ENCODE measurements around the gene NPC1L1. TPM values are rescaled to one million over a fixed set of nuclear protein-coding genes. Genes with fewer than 3 reads are reported as not detected.

NPC1L1 gene
- total RNA-seq, 1 experiment from 2014 or later, result not detected

DNA sequence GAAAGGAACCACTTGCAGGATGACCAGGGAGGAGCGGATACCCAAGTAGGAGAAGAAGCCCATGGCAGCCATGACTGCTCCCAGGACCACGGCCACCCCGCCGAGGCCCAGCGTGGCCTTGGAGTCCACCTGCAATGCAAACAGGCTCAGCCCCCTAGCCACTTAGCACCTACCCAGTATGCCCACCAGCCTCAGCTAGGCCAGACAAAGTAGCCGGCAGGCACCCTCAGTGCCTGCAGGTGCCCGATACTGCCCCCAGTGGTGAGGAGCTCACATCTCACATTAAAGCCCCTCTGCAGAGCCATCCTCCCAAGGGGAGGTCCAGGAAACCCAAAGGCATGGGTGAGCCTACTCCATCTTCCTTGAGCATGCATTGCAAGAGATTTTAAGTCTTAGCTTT, 6.6 kb downstream of the NPC1L1 start:
- Histone ChIP-seq H3K9me3 (replicated peaks) (no peaks in the 10 kb centered on the region), H3K4me3 (no peak overlapping the region), H3K4me1 (no peaks in the 10 kb centered on the region), H3K36me3 (no peaks in the 10 kb centered on the region), H3K27ac (no peak overlapping the region), H3K27me3 (no peaks in the 10 kb centered on the region)
- peak; percentile 61 to 70 for DNase-seq

DNA sequence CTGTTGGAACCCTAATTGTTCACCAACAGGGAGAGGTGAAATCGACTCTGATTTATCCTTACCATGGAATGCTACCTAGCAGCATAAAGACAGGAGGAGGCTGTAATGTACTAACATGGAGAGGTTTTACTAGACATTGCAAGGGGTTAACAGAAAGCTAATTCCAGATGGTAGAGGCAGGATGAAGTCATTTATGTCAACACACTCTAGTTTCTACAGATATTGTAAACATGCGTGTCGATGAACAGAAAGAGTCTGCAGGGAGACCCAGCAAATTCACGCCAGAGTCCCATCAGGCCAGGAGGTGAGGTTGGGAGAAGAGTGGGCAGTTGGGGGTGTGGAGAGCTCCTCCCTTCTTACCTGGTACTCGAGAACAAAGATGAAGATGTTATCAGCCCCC, 7.0 kb downstream of the NPC1L1 start:
- no peak for DNase-seq
- no peaks in the 10 kb centered on the region for H3K36me3 ChIP-seq
- H3K4me3 ChIP-seq, result no peak overlapping the region
- no peaks in the 10 kb centered on the region for H3K4me1 ChIP-seq
- no peaks in the 10 kb centered on the region for H3K27me3 ChIP-seq
- no peak overlapping the region for H3K27ac ChIP-seq
- no peaks in the 10 kb centered on the region for H3K9me3 ChIP-seq (replicated peaks)

DNA sequence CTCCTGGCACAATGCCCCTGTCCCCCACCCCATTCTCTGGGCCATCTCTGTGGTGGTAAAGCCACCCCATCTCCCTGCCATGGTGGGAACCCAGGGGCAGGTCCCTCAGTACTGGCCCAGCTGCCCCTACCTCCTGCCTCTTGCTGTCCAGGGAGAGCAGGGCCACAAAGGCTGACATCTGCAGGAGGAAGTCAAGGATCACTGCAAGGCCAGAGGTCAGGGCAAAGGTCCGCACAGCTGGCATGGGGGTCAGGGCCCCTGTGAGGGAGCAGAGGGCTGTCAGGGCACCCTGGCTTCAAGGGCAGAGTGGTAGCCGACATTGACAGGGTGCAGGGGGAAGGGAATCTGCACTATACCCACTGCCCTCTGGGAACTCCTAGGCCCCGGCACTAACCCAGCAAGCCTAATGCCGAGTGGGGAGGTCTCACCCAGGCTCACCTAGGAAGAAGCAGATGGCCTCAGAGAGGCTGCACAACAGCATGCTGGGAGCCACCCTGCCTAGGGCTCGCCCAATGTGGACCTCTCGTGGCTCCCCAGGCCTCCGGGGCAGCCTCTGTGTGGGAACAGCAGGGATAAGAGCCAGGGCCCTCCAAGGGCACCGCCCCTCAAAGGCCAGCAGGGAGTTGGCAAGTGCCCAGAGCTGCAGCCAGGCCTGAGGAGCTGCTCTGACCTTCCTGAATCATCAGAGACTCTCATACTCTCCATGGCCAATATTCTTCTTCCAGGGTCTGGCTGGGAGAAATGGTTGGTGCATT, 7.7 kb downstream of the NPC1L1 start:
- Histone ChIP-seq H3K4me1 (no peaks in the 10 kb centered on the region), H3K4me3 (no peak overlapping the region), H3K9me3 (replicated peaks) (no peaks in the 10 kb centered on the region), H3K27me3 (no peaks in the 10 kb centered on the region), H3K27ac (no peak overlapping the region), H3K36me3 (no peaks in the 10 kb centered on the region)
- no peak for DNase-seq

DNA sequence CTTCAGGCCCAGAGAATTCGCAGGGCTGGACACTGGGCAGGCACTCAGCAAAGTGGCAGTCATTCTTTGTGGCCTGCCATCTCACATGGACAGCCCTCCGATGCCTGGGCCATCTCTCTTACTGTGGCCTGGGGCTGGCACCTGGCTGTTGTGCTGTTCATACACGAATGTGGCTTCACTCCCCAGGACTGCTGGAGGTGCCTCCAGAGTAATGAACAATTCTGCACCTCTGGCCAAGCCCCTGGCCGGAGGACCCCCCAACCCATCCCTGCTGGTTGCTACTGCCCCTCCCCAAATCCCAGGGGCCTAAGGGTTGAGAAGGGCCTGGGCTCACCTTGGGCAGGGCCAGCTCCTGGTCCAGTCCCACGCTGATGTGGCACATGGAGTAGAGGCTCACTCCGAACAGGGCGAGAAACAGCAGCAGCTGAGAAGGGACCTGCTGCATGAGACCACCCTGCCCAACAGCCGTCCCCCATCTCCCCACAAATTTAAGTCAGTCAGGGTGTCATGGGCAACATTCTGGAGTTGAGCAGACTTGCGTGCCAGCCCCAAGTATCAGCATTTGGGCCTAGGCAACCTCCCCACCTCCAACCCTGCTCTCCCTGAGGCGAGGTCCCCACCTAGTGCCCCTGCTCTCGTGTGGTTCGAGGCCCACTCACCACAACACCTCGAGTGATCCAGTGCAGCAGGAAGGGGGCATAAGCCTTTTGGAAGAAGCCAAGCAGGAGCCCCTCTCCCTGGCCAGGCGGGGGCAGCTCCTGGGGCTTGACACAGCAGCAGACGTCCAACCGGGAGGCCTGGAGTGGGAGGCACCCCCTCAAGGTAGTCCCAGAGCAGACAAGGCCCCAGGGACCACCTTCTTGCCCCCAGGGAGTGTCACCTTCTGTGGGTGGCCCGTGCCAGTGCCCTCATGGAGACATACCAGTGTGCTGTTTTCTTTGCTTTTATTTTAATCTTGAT, 9.4 kb downstream of the NPC1L1 start:
- no peaks in the 10 kb centered on the region for H3K27me3 ChIP-seq
- H3K27ac ChIP-seq, result no peak overlapping the region
- H3K9me3 ChIP-seq (replicated peaks), result no peaks in the 10 kb centered on the region
- DNase-seq, result no peak
- no peaks in the 10 kb centered on the region for H3K36me3 ChIP-seq
- H3K4me3 ChIP-seq, result no peak overlapping the region
- H3K4me1 ChIP-seq, result no peaks in the 10 kb centered on the region

DNA sequence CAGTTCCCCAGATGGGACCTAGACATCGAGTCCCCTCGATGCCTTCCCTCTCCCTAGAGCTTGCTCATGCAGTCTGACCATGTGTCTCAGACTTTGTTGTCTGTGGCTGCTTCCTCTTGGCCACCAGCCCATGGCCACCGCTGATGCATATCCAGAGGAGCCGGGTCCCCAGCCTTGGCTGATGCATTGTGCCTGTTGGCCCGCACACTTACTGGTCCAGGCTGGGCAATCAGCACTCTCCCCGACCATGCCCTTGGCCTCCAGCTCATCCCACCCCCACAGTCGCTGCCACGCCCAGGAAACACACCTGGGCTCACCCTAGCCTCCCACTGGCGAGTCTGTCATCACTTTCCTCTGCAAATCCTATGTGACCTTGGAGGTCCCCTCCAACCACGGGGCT, 10.1 kb downstream of the NPC1L1 start:
- Histone ChIP-seq H3K27ac (no peak overlapping the region), H3K9me3 (replicated peaks) (no peaks in the 10 kb centered on the region), H3K36me3 (no peaks in the 10 kb centered on the region), H3K4me3 (no peak overlapping the region), H3K4me1 (no peaks in the 10 kb centered on the region), H3K27me3 (no peaks in the 10 kb centered on the region)
- no peak for DNase-seq

DNA sequence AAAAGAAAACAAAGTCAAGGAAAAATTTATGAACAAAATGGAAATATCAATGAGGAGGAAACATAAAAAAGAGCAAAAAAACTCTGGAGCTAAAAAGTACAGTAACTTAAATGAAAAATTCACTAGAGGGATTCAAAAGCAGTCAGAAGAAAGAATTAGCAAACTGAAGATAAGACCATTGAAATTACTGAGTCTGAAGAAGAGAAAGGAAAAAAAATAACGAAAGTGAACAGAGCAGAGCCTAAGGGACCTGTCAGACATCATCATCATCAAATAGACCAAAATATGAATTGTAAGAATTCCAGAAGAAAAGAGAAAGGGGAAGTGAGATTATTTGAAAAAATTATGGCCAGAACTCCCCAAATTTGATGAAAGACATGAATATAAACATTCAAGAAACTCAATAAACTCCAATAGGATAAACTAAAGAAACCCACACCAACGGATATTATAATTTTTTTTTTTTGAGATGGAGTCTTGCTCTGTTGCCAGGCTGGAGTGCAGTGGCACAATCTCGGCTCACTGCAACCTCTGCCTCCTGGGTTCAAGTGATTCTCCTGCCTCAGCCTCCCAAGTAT, 16.2 kb downstream of the NPC1L1 start:
- Histone ChIP-seq H3K9me3 (replicated peaks) (no peaks in the 10 kb centered on the region; the same call in 1 of the 2 replicates), H3K36me3 (no peaks in the 10 kb centered on the region), H3K27me3 (peaks cover 22% of the 10 kb centered on the region; the same call in 1 of the 2 replicates), H3K4me1 (no peaks in the 10 kb centered on the region), H3K27ac (no peak overlapping the region), H3K4me3 (no peak overlapping the region)
- no peak for DNase-seq

DNA sequence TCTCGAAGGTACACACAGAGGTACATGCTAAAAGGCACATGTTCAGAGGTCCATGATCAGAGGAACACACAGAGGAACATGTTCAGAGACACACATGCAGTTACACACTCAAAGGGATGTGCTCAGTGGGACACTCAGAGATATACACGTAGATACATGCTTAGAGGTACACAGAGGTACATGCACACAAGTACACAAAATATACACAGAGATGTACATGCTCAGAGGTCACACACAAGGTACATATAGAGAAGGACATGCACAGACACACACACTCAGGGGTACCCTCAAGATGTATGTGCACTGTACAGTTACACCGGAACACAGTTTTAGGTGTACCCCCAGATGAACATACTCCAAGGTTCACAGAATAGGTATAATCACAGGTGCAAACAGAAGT, 18.8 kb downstream of the NPC1L1 start:
- Histone ChIP-seq H3K36me3 (no peaks in the 10 kb centered on the region), H3K9me3 (replicated peaks) (no peaks in the 10 kb centered on the region; the same call in 1 of the 2 replicates), H3K27me3 (peaks cover 24% of the 10 kb centered on the region; the same call in 1 of the 2 replicates), H3K4me3 (no peak overlapping the region), H3K4me1 (no peaks in the 10 kb centered on the region), H3K27ac (no peak overlapping the region)
- no peak for DNase-seq

DNA sequence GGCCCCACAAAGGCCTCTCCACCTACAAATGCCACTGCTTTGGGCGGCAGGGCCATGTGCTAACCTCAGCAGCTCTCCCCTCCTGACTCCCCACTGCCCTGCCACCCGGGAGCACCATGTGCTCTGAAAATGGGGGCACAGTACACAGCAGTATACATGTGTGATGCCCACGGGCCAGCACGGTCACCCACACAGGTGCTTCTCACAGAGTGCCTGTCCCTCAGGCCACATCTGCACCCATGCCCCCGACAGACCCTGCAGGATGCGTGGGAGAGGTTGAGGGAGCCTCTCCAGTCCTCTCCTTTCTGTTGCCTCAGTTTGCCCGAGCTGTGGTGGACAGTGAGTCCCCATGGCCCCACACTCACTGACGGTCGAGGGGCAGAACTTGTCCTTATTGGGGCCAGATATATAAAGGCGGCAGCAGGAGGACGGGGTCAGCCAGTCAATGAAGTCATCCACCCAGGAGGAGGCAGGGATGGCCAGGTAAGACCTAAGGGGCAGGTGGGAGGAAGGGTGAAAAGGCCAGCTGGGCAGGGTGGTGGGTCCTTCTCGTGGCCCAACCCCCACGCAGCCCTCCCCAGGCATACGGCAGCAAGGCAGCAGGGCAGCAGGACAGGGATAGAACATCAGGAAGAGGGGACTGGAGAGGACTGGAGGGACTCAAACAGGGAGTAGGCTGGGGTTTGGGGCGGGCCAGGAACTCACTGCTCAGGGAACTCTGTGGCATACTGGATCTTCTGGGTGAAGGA, 19.6 kb downstream of the NPC1L1 start:
- no peak for DNase-seq
- H3K9me3 ChIP-seq (replicated peaks), result no peaks in the 10 kb centered on the region; the same call in 1 of the 2 replicates

DNA sequence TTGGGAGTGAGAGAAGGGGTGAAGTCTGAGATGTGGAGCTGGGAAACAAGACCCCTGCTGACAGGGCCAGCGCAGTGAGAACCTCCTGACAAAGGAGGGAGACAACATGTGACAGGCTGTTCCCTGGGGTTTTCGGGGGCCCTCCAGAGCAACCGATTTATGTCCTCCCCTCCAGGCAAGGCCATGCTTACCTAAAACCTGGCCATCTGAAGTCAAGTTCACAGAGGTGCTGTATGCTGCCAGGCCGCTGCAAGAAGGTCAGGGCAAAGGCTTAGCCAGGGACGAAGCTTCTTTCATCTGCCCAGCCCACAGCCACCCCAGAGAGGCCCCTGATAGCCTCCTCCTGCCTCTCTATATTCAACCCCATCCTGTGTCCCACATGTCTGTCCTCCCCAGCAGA, 20.6 kb downstream of the NPC1L1 start:
- Histone ChIP-seq H3K27me3 (peaks cover 24% of the 10 kb centered on the region; the same call in 1 of the 2 replicates), H3K4me3 (no peak overlapping the region), H3K9me3 (replicated peaks) (no peaks in the 10 kb centered on the region; the same call in 1 of the 2 replicates), H3K36me3 (no peaks in the 10 kb centered on the region), H3K4me1 (no peaks in the 10 kb centered on the region), H3K27ac (no peak overlapping the region)
- DNase-seq, result no peak

More for the DNA sequence above, 19.6 kb downstream of the NPC1L1 start:
- no peak overlapping the region for H3K4me3 ChIP-seq
- H3K27ac ChIP-seq, result no peak overlapping the region
- H3K36me3 ChIP-seq, result no peaks in the 10 kb centered on the region
- H3K4me1 ChIP-seq, result no peaks in the 10 kb centered on the region
- H3K27me3 ChIP-seq, result peaks cover 24% of the 10 kb centered on the region; the same call in 1 of the 2 replicates

DNA sequence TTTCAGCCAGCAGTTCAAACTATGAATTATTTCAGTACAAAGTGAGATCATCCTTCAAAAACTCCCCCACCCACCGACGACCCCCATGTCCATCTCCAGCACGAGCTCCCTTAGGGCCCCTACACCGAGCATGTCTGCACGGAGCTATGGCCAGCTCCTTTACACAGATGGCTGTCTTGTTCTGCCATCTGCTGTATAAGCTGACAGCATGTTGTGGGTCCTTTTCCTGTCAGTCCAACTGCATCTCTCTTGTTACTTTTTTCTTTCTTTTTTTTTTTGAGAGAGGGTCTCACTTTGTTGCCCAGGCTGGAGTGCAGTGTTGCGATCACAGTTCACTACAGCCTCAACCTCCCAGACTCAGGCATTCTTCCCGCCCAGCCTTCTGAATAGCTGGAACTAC, 21.6 kb downstream of the NPC1L1 start:
- H3K4me3 ChIP-seq, result no peak overlapping the region
- H3K9me3 ChIP-seq (replicated peaks), result no peaks in the 10 kb centered on the region
- DNase-seq, result no peak
- no peaks in the 10 kb centered on the region for H3K4me1 ChIP-seq
- peaks cover 24% of the 10 kb centered on the region; the same call in 1 of the 2 replicates for H3K27me3 ChIP-seq
- no peaks in the 10 kb centered on the region for H3K36me3 ChIP-seq
- no peak overlapping the region for H3K27ac ChIP-seq

DNA sequence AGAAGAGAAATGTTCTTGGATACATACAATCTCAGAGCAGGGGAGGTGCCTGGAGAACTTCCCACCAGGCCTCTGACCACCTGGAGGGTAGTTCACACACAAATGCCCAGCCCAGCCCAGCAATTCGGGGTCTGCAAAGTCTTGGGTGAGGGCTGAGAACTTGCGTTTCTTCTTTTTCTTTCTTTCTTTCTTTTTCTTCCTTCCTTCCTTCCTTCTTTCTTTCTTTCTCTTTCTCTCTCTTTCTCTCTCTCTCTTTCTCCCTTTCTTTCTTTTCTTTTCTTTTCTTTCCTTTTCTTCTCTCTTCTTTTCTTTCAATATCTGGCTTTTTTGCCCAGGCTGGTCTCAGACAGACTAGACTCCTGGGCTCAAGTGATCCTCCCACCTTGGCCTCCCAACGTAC, 22.4 kb downstream of the NPC1L1 start:
- peaks cover 24% of the 10 kb centered on the region; the same call in 1 of the 2 replicates for H3K27me3 ChIP-seq
- no peak overlapping the region for H3K4me3 ChIP-seq
- H3K27ac ChIP-seq, result no peak overlapping the region
- no peaks in the 10 kb centered on the region for H3K9me3 ChIP-seq (replicated peaks)
- H3K4me1 ChIP-seq, result no peaks in the 10 kb centered on the region
- H3K36me3 ChIP-seq, result no peaks in the 10 kb centered on the region
- no peak for DNase-seq

DNA sequence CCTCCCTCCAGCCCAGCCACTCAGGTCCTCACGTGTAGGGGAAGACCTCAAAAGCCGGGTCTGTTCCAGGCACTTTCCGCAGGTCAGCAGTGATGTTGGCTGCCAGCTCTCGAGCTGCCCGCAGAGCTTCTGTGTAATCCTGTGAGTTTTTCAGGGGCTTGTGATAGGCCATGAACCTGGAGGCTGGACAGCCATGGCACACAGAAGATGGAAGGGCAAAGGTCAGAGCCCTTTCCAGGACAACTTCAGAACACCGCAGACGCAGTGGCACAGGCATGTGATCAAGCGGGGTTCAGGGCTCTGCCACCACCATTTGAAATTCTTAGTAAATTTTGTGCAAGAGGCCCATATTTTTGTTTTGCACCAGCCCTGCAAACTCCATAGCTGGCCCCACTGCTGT, 24.0 kb downstream of the NPC1L1 start:
- Histone ChIP-seq H3K4me1 (no peaks in the 10 kb centered on the region), H3K36me3 (no peaks in the 10 kb centered on the region), H3K27me3 (peaks cover 21% of the 10 kb centered on the region; the same call in 1 of the 2 replicates), H3K4me3 (no peak overlapping the region), H3K9me3 (replicated peaks) (no peaks in the 10 kb centered on the region), H3K27ac (no peak overlapping the region)
- DNase-seq, result no peak

DNA sequence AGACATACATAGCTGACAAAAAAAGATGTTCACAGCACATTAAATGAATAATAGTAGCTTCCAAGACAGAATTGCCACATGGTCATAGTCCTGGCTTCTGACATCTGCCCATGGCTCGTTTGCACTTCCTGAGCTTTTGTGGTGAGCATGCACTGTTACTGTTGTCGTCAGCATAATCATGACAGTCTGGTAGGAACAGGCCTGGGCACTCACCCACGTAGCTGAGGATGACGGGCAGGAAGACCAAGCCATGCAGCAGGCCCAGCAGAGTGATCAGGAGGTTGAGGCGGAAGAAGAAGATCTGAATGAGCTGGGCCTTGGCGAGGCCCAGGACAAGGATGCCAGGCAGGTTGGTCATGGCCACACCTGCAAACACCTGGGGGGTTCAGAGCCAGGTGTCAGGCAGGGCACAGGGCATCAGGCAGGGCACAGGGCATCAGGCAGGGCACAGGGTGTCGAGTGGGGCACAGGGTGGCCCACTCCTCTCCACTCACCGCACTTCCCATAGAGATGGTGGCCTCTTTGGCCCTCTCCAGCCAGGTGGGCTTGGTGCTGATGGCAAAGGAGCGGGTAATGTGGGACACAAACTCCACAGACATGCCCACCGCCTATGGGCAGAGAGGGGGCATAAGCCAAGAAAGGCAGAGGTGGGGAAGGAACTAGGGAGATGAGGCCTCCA, 25.4 kb downstream of the NPC1L1 start:
- no peak overlapping the region for H3K4me3 ChIP-seq
- DNase-seq, result no peak
- no peaks in the 10 kb centered on the region for H3K4me1 ChIP-seq
- H3K9me3 ChIP-seq (replicated peaks), result no peaks in the 10 kb centered on the region
- H3K27me3 ChIP-seq, result peaks cover 10% of the 10 kb centered on the region; the same call in 1 of the 2 replicates
- H3K27ac ChIP-seq, result no peak overlapping the region
- no peaks in the 10 kb centered on the region for H3K36me3 ChIP-seq

DNA sequence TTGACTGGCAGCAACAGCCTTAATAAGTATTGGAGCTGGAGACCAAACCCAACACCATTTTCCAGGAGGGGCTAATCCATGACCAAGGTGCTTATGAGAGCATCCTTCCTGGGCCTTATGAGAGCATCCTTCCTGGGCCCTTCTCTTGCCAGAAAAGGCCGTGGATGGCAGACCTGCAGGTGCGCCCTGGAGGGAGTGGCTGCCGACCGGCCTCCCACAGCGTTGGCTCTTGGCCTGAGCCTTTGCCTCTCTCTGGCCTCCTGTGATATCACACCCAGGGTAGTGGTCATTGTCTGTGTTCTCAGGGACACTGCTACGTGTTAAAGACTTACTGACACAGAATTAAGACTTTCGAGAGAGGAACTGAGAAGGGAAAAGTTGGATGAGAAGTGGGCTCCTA, 28.4 kb downstream of the NPC1L1 start:
- Histone ChIP-seq H3K27me3 (no peaks in the 10 kb centered on the region; the same call in 1 of the 2 replicates), H3K4me3 (no peak overlapping the region), H3K36me3 (no peaks in the 10 kb centered on the region), H3K27ac (no peak overlapping the region), H3K4me1 (no peaks in the 10 kb centered on the region), H3K9me3 (replicated peaks) (peaks cover 6% of the 10 kb centered on the region; the same call in 1 of the 2 replicates)
- no peak for DNase-seq
